T-helper 22 cell (primary cell): ENCODE data around the gene ARID1B.

Experiments used
- DNase-seq: peaks from one replicate; pipeline ENCODE4 v3.0.0-alpha.2; 2020; ENCODE audit warnings: low read depth

Gene ARID1B

GRCh38 chr6:157077251-157077650, 300.1 kb downstream of the ARID1B start:
- no peak for DNase-seq

GRCh38 chr6:157078326-157078725, 301.1 kb downstream of the ARID1B start:
- DNase-seq, result no peak

- DNase-seq, result no peak
Observed at GRCh38 chr6:157079277-157079676, 302.1 kb downstream of the ARID1B start.

GRCh38 chr6:157079771-157080170, 302.6 kb downstream of the ARID1B start:
- no peak for DNase-seq

GRCh38 chr6:157080986-157081391, 303.8 kb downstream of the ARID1B start:
- no peak for DNase-seq

- DNase-seq, result no peak
Observed at GRCh38 chr6:157083343-157083742, 306.2 kb downstream of the ARID1B start.

- no peak for DNase-seq
Observed at GRCh38 chr6:157086632-157087031, 309.5 kb downstream of the ARID1B start.

- DNase-seq, result no peak
Observed at GRCh38 chr6:157087974-157088373, 310.8 kb downstream of the ARID1B start.

- DNase-seq, result no peak
Observed at GRCh38 chr6:157088841-157089240, 311.7 kb downstream of the ARID1B start.

GRCh38 chr6:157089258-157089657, 312.1 kb downstream of the ARID1B start:
- DNase-seq, result no peak

- DNase-seq, result no peak
Observed at GRCh38 chr6:157089851-157090250, 312.7 kb downstream of the ARID1B start.

- no peak for DNase-seq
Observed at GRCh38 chr6:157090736-157091135, 313.6 kb downstream of the ARID1B start.

GRCh38 chr6:157091243-157091642, 314.1 kb downstream of the ARID1B start:
- DNase-seq, result no peak

GRCh38 chr6:157091856-157092460, 314.8 kb downstream of the ARID1B start:
- no peak for DNase-seq

GRCh38 chr6:157092736-157093135, 315.6 kb downstream of the ARID1B start:
- no peak for DNase-seq

- no peak for DNase-seq
Observed at GRCh38 chr6:157093536-157093935, 316.4 kb downstream of the ARID1B start.

GRCh38 chr6:157094038-157094437, 316.9 kb downstream of the ARID1B start:
- no peak for DNase-seq

GRCh38 chr6:157095084-157095483, 317.9 kb downstream of the ARID1B start:
- DNase-seq, result no peak

- DNase-seq, result no peak
Observed at GRCh38 chr6:157095569-157095968, 318.4 kb downstream of the ARID1B start.

GRCh38 chr6:157096105-157096504, 318.9 kb downstream of the ARID1B start:
- DNase-seq, result no peak

GRCh38 chr6:157096522-157096921, 319.3 kb downstream of the ARID1B start:
- no peak for DNase-seq

- DNase-seq, result no peak
Observed at GRCh38 chr6:157097255-157097955, 320.2 kb downstream of the ARID1B start.

GRCh38 chr6:157098999-157099398, 321.8 kb downstream of the ARID1B start:
- no peak for DNase-seq
